Inferior parietal cortex (tissue), 1 donor: Measurements from ENCODE around the gene NUBPL.
"Not testable (repeated sequence)": the region's sequence is repeated elsewhere in the genome, so short reads cannot be mapped to it uniquely, and the experiment has no call there.

Experiments used
- DNase-seq: peaks from one replicate; pipeline ENCODE4 v3.0.0-alpha.2; 2016; ENCODE audit errors: extremely low spot score

Gene NUBPL

DNA sequence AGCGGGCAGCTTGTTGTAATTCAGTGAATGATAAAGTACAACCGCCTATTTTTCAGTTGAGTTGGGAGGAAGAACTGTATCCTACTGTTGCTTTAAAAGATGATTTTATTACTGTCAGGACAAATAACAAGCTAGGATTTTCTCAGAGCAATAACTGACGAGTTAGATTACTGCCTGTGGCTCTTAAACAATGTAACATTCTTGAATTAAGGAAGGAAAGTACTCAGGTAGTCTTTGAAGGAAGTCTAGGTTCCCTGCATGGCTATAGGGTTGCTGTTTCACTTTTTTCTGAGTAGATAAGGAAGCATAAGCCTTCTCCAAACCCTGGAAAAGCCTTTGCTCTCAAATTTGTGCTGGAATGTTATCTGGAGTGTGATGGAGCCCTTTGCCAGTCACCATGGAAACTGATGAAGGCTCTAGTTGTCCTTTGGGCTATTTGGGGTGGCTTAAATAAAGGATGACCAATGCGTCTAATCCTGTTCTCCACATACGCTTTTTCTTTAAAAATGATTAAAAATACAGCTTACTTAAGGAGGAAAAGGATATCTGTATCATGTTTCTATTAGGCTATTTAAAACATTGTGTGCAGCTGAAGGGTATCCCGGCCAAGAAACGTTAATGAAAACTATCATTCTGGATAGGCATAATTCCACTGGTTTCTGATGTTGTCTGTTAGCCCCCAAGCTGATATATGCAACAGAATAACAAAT lies 17.7 kb downstream of the NUBPL start:
- DNase-seq: no peak

DNA sequence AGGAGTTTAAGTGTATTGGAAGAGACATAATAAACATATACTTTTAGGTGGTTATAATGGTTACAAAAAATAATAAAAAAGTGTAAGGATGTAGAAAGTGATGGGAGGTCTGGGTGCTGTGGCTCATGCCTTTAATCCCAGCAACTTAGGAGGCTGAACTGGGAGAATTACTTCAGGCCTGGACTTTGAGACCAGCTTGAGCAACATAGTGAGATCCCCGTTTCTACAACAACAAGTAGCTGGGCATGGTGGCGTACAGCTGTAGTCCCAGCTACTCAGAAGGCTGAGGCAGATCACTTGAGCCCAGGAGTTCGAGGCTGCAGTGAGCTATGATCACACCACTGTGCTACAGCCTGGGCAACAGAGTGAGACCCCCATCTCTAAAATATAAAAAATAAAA lies 19.0 kb downstream of the NUBPL start:
- DNase-seq: no peak

DNA sequence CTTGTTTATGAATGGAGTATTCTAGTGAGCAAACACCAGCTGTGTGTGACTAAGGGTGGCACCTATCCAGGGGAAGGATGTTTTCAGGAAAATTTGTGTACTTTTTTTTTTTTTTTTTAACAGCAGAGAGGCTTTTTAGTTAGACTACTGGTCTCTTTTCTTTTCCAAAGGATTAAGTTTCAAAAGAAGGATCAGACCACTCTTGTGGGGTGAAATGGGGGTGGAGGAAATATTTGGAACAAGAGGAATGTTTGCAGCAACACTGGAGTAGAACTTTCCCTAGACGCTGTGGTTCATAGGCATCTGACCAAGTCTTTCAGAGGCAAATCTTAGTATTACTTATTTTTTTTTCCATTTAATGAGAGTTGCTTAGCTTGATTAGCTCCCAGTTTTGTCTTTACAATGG lies 21.1 kb downstream of the NUBPL start:
- no peak for DNase-seq

DNA sequence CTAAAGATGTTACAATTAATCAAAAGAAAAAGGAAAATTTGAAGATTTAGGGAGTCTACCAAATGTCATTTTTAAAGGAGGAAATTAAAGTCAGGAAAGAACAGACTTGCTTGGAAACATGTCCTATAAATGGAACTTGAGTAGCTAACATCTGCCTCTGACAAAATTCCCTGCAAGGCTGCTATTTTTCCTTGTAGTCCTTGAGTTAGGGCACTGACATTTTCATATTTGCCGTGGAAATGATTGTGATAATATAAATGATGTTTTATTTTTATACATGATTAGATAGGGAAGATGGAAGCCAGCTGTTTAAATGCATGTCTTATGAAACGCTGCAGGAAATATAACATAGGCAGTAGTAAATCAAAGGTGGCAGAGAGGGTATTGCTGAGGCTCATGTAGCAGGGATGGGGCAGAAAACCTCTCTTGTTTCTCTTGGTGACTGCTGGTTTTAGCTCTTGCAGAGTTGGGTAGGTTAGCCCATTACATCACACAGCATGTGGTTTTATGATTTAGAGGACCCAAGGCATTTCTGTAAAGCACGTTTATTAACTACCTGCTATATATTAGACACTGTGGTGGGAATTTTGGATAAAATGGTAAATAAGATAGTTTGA lies 21.7 kb downstream of the NUBPL start:
- no peak for DNase-seq

DNA sequence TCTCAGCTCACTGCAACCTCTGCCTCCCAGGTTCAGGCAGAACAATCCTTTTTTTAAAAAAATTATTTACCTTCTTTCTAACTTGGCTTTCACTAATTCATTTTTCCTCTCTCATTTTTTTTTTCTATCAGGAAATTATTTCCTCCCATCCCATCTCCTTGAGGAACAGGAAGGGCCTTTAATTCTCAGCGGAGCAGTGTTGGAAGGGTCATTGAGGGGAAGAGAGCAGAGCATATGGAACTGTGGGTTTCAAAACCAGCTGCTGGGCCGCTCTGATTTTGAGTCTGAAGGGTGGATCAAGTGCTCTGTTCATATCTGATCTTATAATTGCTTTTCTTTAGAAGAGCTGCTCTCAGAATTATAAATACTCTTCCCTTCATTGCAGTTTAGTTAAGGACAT lies 29.0 kb downstream of the NUBPL start:
- DNase-seq: no peak

DNA sequence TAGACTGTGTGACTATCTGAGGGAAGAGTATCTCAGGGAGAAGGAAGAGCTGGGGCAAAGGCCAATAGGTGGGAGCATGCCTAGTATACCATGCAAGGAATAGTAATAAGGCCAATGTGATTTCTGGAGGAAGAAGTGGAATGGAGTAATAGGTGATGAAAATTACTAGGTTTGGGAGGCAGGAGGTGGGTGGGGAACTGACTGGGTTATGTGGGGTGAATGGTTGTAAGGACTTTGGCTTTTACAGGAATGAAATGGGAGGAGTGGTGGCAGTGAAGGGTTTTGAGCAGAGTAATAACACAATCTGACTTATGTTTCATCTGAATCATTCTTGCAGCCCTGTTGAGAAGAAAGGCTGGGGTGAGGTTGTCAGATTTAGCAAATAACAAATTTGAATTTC lies 30.9 kb downstream of the NUBPL start:
- DNase-seq: no peak

DNA sequence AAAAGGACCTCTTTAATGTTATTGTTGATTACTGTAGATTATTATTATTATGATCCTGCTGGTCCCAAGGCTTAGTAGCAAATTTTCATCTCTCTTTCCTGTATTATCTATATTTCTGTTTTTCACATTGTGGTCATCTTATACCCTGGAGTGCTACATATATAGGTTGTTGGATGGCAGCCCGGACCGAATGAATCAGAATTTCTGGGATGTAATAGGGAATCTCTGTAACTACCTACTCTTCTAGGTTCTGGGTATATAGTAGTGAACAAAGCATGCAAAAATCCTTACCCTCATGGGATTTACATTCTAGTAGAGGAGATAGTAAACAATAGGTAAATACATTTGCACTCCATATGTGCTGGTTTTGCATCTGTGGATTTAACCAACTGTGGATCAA lies 31.4 kb downstream of the NUBPL start:
- no peak for DNase-seq

DNA sequence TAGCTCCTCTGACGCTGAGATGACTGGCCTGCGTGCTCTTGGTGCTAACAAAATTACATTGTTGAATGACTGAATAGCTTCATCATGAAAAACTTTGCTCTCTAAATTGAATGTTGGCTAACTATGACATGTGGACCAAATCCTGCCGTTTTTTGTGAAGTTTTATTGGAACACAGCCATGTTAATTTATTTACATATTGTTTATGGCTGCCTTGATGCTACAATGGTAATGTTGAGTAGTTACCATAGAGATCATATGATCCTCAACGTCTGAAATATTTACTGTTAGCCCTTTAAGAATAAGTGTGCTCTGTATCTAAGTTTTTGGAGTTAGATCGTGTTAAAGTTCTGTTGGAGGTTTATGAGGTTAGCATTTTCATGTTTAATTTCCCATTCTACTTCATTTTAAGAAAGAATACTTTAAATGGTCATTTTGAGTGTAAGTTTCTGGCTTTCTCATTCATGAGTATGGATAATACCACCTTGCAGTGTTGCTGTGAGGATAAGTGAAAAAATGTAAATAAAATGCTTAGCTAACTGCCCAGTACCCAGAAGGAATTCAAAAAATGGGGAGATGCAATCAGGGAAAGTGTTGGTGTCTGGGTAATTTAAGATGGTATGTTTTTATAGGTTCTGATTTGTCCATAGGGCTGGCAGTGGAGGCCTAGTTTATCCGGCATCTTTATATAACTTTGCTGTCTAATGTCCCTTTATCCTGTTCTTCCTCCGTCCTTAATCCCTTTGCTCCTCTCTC lies 35.3 kb downstream of the NUBPL start:
- no peak for DNase-seq

DNA sequence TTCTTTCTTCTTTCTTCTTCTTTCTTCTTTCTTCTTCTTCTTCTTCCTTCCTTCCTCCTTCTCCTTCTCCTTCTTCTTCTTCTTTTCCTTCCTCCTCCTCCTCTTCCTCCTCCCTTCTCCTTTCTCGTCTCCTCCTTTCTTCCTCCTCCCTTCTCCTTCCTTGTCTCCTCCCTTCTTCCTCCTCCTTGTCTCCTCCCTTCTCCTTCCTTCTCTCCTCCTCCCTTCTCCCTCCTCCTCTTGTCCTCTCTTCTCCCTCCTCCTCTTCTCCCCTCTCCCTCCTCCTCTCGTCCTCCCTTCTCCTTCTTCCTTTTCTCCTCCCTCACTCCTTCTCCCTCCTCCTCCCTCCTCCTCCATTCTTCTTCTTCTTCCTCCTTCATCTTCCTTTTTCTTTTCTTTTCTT lies 44.5 kb downstream of the NUBPL start:
- no peak for DNase-seq

DNA sequence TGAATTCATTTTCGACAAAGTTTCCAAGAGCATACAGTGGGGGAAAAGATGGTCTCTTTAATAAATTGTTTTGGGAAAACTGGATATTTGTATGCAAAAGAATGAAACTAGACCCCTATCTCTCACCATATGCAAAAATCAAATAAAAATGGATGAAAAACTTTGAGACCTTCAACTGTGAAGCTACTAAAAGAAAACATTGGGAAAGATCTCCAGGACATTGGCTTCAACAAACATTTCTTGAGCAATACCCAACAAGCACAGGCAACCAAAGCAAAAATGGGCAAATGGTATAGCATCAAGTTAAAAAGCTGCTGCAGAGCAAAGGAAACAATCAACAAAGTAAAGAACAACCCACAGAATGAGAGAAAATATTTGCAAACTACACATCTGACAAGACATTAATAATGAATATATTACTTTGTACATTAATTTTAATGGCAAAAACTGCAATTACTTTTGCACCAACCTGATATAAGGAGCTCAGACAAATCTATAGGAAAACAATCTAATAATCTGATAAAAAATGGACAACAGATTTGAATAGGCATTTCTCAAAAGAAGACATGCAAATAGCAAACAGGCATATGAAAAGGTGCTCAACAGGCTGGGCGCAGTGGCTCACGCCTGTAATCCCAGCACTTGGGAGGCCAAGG lies 50.7 kb downstream of the NUBPL start:
- no peak for DNase-seq

DNA sequence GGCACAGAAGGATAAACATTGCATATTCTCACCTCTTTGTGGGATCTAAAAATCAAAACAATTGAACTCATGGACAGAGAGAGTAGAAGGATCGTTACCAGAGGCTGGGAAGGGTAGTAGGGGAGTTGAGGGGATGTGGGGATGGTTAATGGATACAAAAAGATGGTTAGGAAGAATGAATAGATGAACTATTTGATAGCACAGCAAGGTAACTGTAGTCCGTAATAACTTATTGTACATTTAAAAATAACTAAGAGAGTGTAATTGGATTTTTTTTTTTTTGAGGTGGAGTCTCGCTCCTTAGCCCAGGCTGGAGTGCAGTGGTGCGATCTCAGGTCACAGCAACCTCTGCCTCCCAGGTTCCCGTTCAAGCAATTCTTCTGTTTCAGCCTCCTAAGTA lies 52.0 kb downstream of the NUBPL start:
- DNase-seq: no peak

DNA sequence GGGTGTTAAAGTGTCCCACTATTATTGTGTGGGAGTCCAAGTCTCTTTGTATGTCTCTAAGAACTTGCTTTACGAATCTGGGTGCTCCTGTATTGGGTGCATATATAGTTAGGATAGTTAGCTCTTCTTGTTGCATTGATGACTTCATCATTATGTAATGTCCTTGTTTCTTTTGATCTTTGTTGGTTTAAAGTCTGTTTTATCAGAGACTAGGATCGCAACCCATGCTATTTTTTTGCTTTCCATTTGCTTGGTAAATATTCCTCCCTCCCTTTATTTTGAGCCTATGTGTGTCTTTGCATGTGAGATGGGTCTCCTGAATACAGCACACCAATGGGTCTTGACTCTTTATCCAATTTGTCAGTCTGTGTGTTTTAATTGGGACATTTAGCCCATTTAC lies 57.7 kb downstream of the NUBPL start:
- not testable (repeated sequence) for DNase-seq

DNA sequence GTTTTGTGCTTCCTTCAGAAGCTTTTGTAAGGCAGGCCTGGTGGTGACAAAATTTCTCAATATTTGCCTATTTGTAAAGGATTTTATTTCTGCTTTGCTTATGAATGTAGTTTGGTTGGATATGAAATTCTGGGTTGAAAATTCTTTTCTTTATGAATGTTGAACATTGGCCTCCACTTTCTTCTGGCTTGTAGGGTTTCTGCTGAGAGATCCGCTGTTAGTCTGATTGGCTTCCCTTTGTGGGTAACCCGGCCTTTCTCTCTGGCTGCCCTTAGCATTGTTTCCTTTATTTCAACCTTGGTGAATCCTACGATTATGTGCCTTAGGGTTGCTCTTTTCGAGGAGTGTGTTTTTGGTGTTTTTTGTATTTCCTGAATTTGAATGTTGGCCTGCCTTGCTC lies 58.2 kb downstream of the NUBPL start:
- DNase-seq: no peak

DNA sequence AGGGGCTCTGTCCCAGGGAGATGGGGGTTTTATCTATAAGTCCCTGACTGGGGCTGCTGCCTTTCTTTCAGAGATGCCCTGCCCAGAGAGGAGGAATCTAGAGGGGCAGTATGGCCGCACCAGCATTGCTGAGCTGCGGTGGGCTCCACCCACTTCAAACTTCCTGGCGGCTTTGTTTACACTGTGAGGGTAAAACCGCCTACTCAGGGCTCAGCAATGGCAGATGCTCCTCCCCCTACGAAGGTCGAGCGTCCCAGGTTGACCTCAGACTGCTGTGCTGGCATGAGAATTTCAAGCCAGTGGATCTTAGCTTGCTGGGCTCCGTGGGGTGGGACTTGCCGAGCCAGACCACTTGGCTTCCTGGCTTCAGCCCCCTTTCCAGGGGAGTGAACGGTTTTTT lies 59.7 kb downstream of the NUBPL start:
- DNase-seq: not testable (repeated sequence)

DNA sequence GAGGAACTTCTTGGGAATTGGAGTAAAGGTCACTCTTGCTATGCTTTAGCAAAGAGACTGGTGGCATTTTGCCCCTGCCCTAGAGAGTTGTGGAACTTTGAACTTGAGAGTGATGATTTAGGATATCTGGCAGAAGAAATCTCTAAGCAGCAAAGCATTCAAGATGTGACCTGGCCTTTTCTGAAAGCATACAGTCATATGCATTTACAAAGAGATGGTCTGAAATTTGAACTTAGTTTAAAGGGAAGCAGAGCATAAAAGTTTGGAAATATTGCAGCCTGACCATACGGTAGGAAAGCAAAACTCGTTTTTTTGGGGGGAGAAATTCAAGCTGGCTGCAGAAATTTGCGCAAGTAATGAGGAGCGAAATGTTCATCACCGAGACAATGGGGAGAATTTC lies 60.9 kb downstream of the NUBPL start:
- DNase-seq: no peak

DNA sequence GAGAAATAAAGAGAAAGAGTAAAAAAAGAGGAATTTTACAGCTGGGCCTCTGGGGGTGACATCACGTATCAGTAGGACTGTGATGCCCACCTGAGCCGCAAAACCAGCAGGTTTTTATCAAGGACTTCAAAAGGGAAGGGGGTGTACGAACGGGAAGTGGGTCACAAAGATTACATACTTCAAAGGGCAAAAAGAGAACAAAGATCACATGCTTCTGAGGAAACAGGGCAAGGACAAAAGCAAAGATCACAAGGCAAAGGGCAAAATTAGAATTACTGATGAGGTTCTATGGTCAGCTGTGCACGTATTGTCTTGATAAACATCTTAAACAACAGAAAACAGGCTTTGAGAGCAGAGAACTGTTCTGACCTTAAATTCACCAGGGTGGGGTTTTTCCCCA lies 91.7 kb downstream of the NUBPL start:
- not testable (repeated sequence) for DNase-seq

DNA sequence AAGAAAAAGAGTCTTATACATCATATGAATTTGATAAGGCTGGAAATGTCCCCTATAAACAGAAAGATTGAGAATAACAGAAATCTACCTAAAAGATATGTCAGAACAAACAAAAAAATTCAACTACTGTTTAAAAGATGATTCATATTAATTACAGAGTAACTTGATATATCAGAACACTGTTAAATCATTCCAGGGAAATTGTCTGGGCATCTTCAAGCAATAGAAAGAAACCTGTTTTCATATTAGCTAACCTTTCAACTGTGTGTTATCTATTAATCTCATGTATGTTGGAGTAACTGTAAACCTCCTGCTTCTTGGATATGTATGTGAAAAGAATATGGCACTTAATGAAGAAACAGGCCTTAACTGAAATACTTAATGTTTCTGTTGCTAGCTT lies 96.7 kb downstream of the NUBPL start:
- no peak for DNase-seq

DNA sequence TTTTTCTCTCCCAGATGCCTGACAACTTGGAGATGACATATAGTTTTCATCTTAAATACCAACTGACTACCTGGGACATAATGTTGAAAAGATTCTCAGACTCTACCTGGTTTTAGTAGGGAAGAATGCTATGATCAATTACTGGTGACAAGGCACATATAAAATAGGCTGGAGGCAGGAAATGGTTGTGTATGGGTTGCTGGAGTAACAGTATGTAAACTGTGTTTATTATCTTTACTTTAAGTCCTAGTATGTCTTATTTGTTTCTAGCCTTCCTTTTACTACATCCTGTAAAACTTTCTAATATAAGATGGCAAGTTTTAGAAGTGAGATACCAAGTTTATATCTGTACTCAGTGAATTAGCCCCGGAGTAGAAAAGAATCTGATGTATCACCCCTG lies 98.1 kb downstream of the NUBPL start:
- DNase-seq: no peak

DNA sequence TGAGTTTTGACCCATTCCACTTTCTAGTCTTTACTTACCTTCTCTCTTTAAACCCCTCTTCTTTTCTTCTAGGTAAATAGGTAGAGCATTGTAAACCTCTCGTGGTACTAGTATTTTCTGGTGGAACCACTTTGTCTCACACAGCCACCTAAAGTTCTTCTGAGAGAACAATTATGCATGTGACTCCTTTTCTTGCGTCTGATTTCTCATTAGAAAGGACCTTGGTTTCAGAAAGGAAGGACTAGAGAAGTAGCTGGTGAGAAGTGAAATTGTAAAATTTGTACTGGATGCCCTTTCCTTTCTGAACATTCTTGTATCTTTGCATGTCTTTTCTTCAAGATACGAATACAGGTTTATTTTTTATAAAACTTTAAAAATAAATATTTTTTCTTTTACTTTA lies 99.0 kb downstream of the NUBPL start:
- DNase-seq: no peak

DNA sequence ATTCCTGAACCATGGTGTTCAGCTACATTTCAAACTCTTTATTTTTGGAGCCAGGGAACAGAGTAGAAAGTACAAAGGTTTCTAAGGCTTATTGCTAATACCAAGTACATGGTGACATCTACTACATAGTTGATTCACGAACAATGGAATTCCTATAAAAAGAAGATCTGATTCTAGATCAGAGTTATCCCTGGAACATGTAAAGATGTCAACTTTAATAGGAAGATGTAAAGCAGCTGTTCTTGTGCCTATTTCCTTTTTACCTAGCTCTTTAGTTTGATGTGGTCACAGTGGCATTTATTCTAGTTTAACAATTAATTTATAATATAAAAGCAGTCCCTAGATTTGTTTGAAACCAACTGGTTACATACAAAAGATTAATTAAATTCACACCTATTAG lies 99.5 kb downstream of the NUBPL start:
- no peak for DNase-seq

DNA sequence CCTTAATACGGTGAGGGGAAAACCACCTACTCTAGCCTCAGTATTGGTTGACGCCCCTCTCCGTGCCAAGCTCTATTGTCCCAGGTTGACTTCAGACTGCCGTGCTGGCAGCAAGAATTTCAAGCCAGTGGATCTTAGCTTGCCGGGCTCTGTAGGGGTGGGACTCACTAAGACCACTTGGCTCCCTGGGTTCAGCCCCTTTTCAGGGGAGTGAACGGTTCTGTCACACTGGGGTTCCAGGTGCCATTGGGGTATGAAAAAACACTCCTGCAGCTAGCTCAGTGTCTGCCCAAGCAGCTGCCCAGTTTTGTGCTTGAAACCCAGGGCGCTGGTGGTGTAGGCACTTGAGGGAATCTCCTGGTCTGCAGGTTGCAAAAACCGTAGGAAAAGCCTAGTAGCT lies 107.1 kb downstream of the NUBPL start:
- no peak for DNase-seq

DNA sequence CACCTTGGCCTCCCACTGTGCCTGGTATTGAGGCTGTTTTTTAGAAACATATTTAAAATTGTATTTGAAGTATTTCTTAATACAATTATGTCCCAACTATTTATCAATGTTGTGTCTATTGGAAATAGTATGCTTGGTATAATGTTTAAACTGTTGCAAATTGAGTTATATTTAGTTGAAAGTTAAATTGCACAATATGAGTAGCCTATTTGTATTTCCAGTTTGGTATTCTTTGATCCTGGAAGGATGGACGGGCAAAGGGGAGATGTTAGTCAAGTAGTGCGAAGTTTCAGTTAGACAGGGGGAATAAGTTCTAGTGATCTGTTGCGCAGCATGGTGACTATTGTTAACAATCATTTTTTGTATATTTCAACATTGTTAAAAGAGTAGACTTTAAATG lies 111.5 kb downstream of the NUBPL start:
- DNase-seq: no peak

DNA sequence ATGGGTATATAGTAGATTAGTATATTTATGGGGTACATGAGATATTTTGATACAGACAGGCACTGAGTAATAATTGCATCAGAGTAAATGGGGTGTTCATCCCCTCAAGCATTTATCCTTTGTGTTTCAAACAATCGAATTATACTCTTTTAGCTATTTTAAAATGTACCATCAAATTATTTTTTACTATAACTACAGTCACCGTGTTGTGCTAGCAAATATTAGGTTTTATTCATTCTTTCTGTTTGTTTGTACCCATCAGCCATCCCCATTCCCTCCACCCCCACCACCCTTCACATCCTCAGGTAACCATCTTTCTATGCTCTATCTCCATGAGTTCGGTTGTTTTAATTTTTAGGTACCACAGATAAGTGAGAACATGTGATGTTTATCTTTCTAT lies 115.8 kb downstream of the NUBPL start:
- DNase-seq: no peak
